HepG2 (cell line): ENCODE measurements around the gene ARHGAP31. TPM values are rescaled to one million over a fixed set of nuclear protein-coding genes. Genes with fewer than 3 reads are reported as not detected.

ENCODE experiments used
- ATAC-seq: fragments of 200-7000 bp; cut with Tn5 transposase; 3 replicates; pipeline ENCODE4 v1.9.1; 2020; ENCODE audit warnings: mild to moderate bottlenecking, moderate library complexity
- BruUV-seq: library from RNA; stranded (reverse); fragments of 400-500 nt; replicated peaks from 2 replicates; lab custom pipeline; 2021; lab: Mats Ljungman, UMichigan
- CTCF ChIA-PET: fragments of 300-600 bp; formaldehyde crosslinking; extraction: SDS; loops from one replicate; lab custom pipeline; 2021; ENCODE audit warnings: low total read pairs, inconsistent platforms, low intra/inter-chr PET ratio; lab: Yijun Ruan, JAX
- POLR2A ChIA-PET: fragments of 350-600 bp; sonication (Branson Sonifier 250); formaldehyde crosslinking; loops from one replicate; lab custom pipeline; 2020; ENCODE audit warnings: antibody characterized with exemption, inconsistent platforms; lab: Yijun Ruan, JAX
- DNase-seq: peaks from one replicate; pipeline ENCODE4 v3.0.0-alpha.2; 2015; ENCODE audit warnings: low spot score
- FAIRE-seq: peaks from 3 replicates; lab custom pipeline; 2011; peaks lifted over from hg19 to GRCh38; lab: Jason Lieb, UNC
- H2AFZ ChIP-seq: one replicate; pipeline ENCODE4 v1.6.1; 2011; ENCODE audit warnings: low read length, inconsistent platforms
- H3K27ac ChIP-seq: fragments of 300-600 bp; 3 replicates; pipeline ENCODE4 v1.8.0; 2011; ENCODE audit warnings: mixed run types, mild to moderate bottlenecking, mixed read lengths, low read length, inconsistent platforms; ENCODE audit not compliant: insufficient read depth; ENCODE audit errors: extremely low read length
- H3K27me3 ChIP-seq, 2 experiments: fragments of 200-600 bp in 1 of 2; 2 replicates in 1 of 2; 3 replicates in 1 of 2; pipeline versions ENCODE4 v1.6.0 to v1.8.0; 2011; ENCODE audit warnings: low read length in 2 of 2, mild to moderate bottlenecking in 2 of 2, moderate library complexity in 2 of 2, inconsistent platforms in 1 of 2; ENCODE audit not compliant: insufficient read depth in 2 of 2, control insufficient read depth in 1 of 2
- H3K36me3 ChIP-seq, 2 experiments: fragments of 200-600 bp in 1 of 2; replicated peaks in 1 of 2; 2 replicates in 1 of 2; 3 replicates in 1 of 2; pipeline versions ENCODE4 v1.5.1 to v1.8.0; 2011; ENCODE audit warnings: low read length in 2 of 2, inconsistent platforms in 1 of 2; ENCODE audit not compliant: insufficient read depth in 2 of 2, control insufficient read depth in 1 of 2
- H3K4me1 ChIP-seq: 2 replicates; pipeline ENCODE4 v1.5.1; 2012; ENCODE audit warnings: low read length, inconsistent platforms; ENCODE audit not compliant: insufficient read depth
- H3K4me2 ChIP-seq: 2 replicates; pipeline ENCODE4 v1.6.0; 2011; ENCODE audit warnings: low read depth, low read length, inconsistent platforms
- H3K4me3 ChIP-seq, 3 experiments: fragments of 200-600 bp in 1 of 3; sonication (generic), shearing (Covaris generic) in 1 of 3; replicated peaks in 1 of 3; 2 replicates each; pipeline ENCODE4 v1.5.1; 2011 to 2016; ENCODE audit warnings: low read length in 3 of 3, inconsistent platforms in 2 of 3, low read depth in 2 of 3, mild to moderate bottlenecking in 2 of 3, control low read depth in 1 of 3, mixed read lengths in 1 of 3; ENCODE audit not compliant: insufficient read depth in 1 of 3
- H3K79me2 ChIP-seq: one replicate; pipeline ENCODE4 v1.6.1; 2011; ENCODE audit warnings: low read length, inconsistent platforms; ENCODE audit not compliant: insufficient read depth
- H3K9ac ChIP-seq: 2 replicates; pipeline ENCODE4 v1.6.0; 2011; ENCODE audit warnings: mild to moderate bottlenecking, low read depth, low read length, inconsistent platforms; ENCODE audit not compliant: insufficient read depth
- H3K9me3 ChIP-seq: 2 replicates; pipeline ENCODE4 v1.5.1; 2012; ENCODE audit warnings: mild to moderate bottlenecking, low read length
- H4K20me1 ChIP-seq: 2 replicates; pipeline ENCODE4 v1.6.0; 2011; ENCODE audit warnings: inconsistent platforms, mild to moderate bottlenecking, low read length, moderate library complexity; ENCODE audit not compliant: insufficient read depth
- ARNT ChIP-seq: fragments of 450-650 bp; IDR thresholded peaks from 2 replicates; pipeline ENCODE4 v1.6.1; 2017
- CBX2 ChIP-seq, 2 experiments: fragments of 200-600 bp in 1 of 2; sonication (generic); formaldehyde crosslinking in 1 of 2; IDR thresholded peaks; 2 replicates each; pipeline versions ENCODE4 v1.7.0 to v1.8.1; 2018 to 2022; ENCODE audit warnings: low read depth in 2 of 2, low read length in 1 of 2, mild to moderate bottlenecking in 1 of 2, missing genetic modification reagents in 1 of 2
- DPF2 ChIP-seq: sonication (generic); formaldehyde crosslinking; IDR thresholded peaks from 2 replicates; pipeline ENCODE4 v1.4.0; 2020; ENCODE audit warnings: mild to moderate bottlenecking, low read depth, missing genetic modification reagents, borderline replicate concordance
- HOXA3 ChIP-seq: sonication (generic); formaldehyde crosslinking; IDR thresholded peaks from 2 replicates; pipeline ENCODE4 v1.5.0; 2020; ENCODE audit warnings: missing genetic modification reagents
- HOXA9 ChIP-seq: sonication (generic); formaldehyde crosslinking; IDR thresholded peaks from 2 replicates; pipeline ENCODE4 v1.8.1; 2022; ENCODE audit warnings: missing genetic modification reagents, mild to moderate bottlenecking, moderate library complexity, borderline replicate concordance
- JUNB ChIP-seq: sonication (generic); formaldehyde crosslinking; IDR thresholded peaks from 2 replicates; pipeline ENCODE4 v1.8.0; 2022; ENCODE audit warnings: missing genetic modification reagents, mild to moderate bottlenecking, borderline replicate concordance
- ZNF720 ChIP-seq: sonication (generic); formaldehyde crosslinking; IDR thresholded peaks from 2 replicates; pipeline ENCODE4 v1.4.0; 2020; ENCODE audit warnings: missing genetic modification reagents
- WGBS: methylation state at CpG from one replicate; pipeline ENCODE4 v1.1.6; 2017; ENCODE audit warnings: low lambda C conversion rate; 5-methylcytosine and 5-hydroxymethylcytosine counted together
- in situ Hi-C: cut with HindIII; loops from 2 replicates; pipeline ENCODE4 v1.10.0; 2017; ENCODE audit warnings: low pct_unique_long_range_greater_than_20kb; ENCODE audit not compliant: extremely low pct_ligation_motif_present
- intact Hi-C: fragments of 100-400 bp; cut with micrococcal nuclease; formaldehyde crosslinking; loops from one replicate; pipeline ENCODE4 v1.10.0; 2022; ENCODE audit not compliant: unreplicated experiment
- polyA plus RNA-seq, 8 experiments: library from polyadenylated mRNA; depleted of rRNA in 3 of 8; stranded (reverse) in 7 of 8; unstranded in 1 of 8; fragments of >200 nt; fragmentation: Illumina TruSeq in 4 of 8; extraction: Trizol in 4 of 8; gene quantifications; 2 replicates each; pipeline versions ENCODE4 v1.2.1 to v1.2.3, GENCODE V29; 2011 to 2016; ENCODE audit warnings: low read depth in 4 of 8, missing spikeins in 1 of 8, mixed read lengths in 1 of 8; ENCODE audit not compliant: insufficient read depth in 1 of 8
- total RNA-seq, 5 experiments: library from RNA; depleted of rRNA; stranded (reverse); fragments of >200 nt; fragmentation: Illumina TruSeq; extraction: Trizol; gene quantifications; 2 replicates each; pipeline ENCODE4 v1.2.3, GENCODE V29; 2016; ENCODE audit warnings: low read depth in 1 of 5
- TF ChIP-seq, protein P1 (sequence below): sonication (generic); formaldehyde crosslinking; IDR thresholded peaks from 2 replicates; pipeline ENCODE4 v1.5.0; 2020; ENCODE audit warnings: mild to moderate bottlenecking, missing genetic modification reagents, borderline replicate concordance
- TF ChIP-seq, protein P2 (sequence below): IDR thresholded peaks from 2 replicates; pipeline ENCODE4 v1.6.1; 2016; ENCODE audit warnings: low read depth, missing genetic modification reagents, missing compliant biosample characterization
- TF ChIP-seq, protein P3 (sequence below), 2 experiments: fragments of 450-650 bp in 1 of 2; sonication (generic) in 1 of 2; formaldehyde crosslinking; IDR thresholded peaks; 2 replicates each; pipeline versions ENCODE4 v1.5.0 to v1.8.0; 2020 to 2022; ENCODE audit warnings: mild to moderate bottlenecking in 1 of 2, missing genetic modification reagents in 1 of 2
- TF ChIP-seq, protein P4 (sequence below): sonication (generic); formaldehyde crosslinking; IDR thresholded peaks from 2 replicates; pipeline ENCODE4 v1.4.0; 2020; ENCODE audit warnings: missing genetic modification reagents, borderline replicate concordance
- TF ChIP-seq, protein P5 (sequence below): sonication (generic); formaldehyde crosslinking; conservative IDR thresholded peaks from 2 replicates; pipeline ENCODE4 v1.4.0; 2020; ENCODE audit warnings: missing genetic modification reagents

The ARHGAP31 gene
- total and polyA plus RNA-seq, 2 of the 13 experiments (the other 11 are each of a cell fraction or from before 2014, with no cell fraction given), result not detected

DNA sequence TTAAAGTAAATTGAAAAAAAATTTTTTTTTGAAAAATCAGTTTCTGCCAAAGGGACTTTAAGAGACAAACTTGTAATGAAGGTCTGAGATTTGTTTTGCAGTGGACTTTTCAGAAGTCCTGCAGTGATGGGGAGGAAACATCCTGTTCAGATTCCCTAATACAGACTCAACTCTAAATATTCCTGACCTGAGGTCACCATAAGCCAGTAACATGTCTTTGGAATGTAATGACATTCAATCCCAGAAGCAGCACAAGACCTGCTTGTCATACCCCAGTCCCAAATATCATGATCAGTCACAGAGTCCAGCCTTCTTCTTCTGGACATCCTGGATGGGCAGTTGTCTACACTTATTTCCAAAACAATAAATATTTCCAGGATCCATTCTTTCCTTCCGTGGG is 115.7 kb downstream of the ARHGAP31 start:
- in situ Hi-C loops (loop anchor here (25.0 kb wide), 1 partner anchor 277 kb away; the partner anchor contains the start of gene COX17), intact Hi-C loops (no loop called here)
- Histone ChIP-seq H3K4me2 (no peak overlapping the region), H3K79me2 (no peaks in the 10 kb centered on the region), H3K9ac (no peak overlapping the region), H4K20me1 (no peaks in the 10 kb centered on the region), H3K9me3 (no peaks in the 10 kb centered on the region), H3K36me3 (no peaks in the 10 kb centered on the region), H2AFZ (no peak overlapping the region), H3K4me3 (no peak overlapping the region), H3K27ac (no peak overlapping the region), H3K4me1 (no peaks in the 10 kb centered on the region), H3K27me3 (no peaks in the 10 kb centered on the region)
- FAIRE-seq, result no peak
- no peak for ATAC-seq
- ChIA-PET CTCF (no interaction called here), POLR2A (no interaction called here)
- no TSS peak for BruUV-seq
- 92% methylated on average over 1 of the region's 1 CpG for WGBS
- no peak for DNase-seq
- TF ChIP-seq ARNT (no peak), ZNF720 (no peak), JUNB (CRISPR knock-in tag) (no peak), CBX2 (IDR thresholded peaks at IDR 0.05; ENCODE audit: low read depth, low read length) (no peak), CBX2 (CRISPR knock-in tag; IDR thresholded peaks at IDR 0.05; ENCODE audit: low read depth) (no peak), HOXA9 (CRISPR knock-in tag) (no peak), DPF2 (CRISPR knock-in tag) (no peak), HOXA3 (CRISPR knock-in tag) (no peak)
- TF ChIP-seq, protein P1, sequence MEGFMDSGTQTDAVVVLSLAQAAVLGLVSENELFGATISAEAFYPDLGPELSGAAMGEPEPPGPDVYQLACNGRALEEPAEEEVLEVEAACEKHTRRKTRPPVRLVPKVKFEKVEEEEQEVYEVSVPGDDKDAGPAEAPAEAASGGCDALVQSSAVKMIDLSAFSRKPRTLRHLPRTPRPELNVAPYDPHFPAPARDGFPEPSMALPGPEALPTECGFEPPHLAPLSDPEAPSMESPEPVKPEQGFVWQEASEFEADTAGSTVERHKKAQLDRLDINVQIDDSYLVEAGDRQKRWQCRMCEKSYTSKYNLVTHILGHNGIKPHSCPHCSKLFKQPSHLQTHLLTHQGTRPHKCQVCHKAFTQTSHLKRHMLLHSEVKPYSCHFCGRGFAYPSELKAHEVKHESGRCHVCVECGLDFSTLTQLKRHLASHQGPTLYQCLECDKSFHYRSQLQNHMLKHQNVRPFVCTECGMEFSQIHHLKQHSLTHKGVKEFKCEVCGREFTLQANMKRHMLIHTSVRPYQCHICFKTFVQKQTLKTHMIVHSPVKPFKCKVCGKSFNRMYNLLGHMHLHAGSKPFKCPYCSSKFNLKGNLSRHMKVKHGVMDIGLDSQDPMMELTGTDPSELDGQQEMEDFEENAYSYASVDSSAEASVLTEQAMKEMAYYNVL, result no peak
- TF ChIP-seq, protein P2, sequence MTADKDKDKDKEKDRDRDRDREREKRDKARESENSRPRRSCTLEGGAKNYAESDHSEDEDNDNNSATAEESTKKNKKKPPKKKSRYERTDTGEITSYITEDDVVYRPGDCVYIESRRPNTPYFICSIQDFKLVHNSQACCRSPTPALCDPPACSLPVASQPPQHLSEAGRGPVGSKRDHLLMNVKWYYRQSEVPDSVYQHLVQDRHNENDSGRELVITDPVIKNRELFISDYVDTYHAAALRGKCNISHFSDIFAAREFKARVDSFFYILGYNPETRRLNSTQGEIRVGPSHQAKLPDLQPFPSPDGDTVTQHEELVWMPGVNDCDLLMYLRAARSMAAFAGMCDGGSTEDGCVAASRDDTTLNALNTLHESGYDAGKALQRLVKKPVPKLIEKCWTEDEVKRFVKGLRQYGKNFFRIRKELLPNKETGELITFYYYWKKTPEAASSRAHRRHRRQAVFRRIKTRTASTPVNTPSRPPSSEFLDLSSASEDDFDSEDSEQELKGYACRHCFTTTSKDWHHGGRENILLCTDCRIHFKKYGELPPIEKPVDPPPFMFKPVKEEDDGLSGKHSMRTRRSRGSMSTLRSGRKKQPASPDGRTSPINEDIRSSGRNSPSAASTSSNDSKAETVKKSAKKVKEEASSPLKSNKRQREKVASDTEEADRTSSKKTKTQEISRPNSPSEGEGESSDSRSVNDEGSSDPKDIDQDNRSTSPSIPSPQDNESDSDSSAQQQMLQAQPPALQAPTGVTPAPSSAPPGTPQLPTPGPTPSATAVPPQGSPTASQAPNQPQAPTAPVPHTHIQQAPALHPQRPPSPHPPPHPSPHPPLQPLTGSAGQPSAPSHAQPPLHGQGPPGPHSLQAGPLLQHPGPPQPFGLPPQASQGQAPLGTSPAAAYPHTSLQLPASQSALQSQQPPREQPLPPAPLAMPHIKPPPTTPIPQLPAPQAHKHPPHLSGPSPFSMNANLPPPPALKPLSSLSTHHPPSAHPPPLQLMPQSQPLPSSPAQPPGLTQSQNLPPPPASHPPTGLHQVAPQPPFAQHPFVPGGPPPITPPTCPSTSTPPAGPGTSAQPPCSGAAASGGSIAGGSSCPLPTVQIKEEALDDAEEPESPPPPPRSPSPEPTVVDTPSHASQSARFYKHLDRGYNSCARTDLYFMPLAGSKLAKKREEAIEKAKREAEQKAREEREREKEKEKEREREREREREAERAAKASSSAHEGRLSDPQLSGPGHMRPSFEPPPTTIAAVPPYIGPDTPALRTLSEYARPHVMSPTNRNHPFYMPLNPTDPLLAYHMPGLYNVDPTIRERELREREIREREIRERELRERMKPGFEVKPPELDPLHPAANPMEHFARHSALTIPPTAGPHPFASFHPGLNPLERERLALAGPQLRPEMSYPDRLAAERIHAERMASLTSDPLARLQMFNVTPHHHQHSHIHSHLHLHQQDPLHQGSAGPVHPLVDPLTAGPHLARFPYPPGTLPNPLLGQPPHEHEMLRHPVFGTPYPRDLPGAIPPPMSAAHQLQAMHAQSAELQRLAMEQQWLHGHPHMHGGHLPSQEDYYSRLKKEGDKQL, result no peak
- TF ChIP-seq, protein P3, sequence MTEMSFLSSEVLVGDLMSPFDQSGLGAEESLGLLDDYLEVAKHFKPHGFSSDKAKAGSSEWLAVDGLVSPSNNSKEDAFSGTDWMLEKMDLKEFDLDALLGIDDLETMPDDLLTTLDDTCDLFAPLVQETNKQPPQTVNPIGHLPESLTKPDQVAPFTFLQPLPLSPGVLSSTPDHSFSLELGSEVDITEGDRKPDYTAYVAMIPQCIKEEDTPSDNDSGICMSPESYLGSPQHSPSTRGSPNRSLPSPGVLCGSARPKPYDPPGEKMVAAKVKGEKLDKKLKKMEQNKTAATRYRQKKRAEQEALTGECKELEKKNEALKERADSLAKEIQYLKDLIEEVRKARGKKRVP (CRISPR knock-in tag; IDR thresholded peaks at IDR 0.05), result no peak
- TF ChIP-seq, protein P4, sequence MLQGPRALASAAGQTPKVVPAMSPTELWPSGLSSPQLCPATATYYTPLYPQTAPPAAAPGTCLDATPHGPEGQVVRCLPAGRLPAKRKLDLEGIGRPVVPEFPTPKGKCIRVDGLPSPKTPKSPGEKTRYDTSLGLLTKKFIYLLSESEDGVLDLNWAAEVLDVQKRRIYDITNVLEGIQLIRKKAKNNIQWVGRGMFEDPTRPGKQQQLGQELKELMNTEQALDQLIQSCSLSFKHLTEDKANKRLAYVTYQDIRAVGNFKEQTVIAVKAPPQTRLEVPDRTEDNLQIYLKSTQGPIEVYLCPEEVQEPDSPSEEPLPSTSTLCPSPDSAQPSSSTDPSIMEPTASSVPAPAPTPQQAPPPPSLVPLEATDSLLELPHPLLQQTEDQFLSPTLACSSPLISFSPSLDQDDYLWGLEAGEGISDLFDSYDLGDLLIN (CRISPR knock-in tag), result no peak
- TF ChIP-seq, protein P5, sequence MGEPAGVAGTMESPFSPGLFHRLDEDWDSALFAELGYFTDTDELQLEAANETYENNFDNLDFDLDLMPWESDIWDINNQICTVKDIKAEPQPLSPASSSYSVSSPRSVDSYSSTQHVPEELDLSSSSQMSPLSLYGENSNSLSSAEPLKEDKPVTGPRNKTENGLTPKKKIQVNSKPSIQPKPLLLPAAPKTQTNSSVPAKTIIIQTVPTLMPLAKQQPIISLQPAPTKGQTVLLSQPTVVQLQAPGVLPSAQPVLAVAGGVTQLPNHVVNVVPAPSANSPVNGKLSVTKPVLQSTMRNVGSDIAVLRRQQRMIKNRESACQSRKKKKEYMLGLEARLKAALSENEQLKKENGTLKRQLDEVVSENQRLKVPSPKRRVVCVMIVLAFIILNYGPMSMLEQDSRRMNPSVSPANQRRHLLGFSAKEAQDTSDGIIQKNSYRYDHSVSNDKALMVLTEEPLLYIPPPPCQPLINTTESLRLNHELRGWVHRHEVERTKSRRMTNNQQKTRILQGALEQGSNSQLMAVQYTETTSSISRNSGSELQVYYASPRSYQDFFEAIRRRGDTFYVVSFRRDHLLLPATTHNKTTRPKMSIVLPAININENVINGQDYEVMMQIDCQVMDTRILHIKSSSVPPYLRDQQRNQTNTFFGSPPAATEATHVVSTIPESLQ (CRISPR knock-in tag), result no peak
